ENCODE results near the gene GPR37.

The GPR37 gene

GRCh38 chr7:124779620-124780019 is 14.0 kb upstream of the GPR37 start:
- no peak for DNase-seq

GRCh38 chr7:124779194-124779593 is 13.6 kb upstream of the GPR37 start:
- DNase-seq: no peak

GRCh38 chr7:124777268-124777667 is 11.7 kb upstream of the GPR37 start:
- DNase-seq: no peak

GRCh38 chr7:124776153-124776552 is 10.6 kb upstream of the GPR37 start:
- no peak for DNase-seq

GRCh38 chr7:124775422-124775821 is 9.8 kb upstream of the GPR37 start:
- DNase-seq: no peak

- DNase-seq: no peak
Observed at GRCh38 chr7:124773938-124774337, 8.3 kb upstream of the GPR37 start.

- no peak for DNase-seq
Observed at GRCh38 chr7:124773339-124773738, 7.7 kb upstream of the GPR37 start.

GRCh38 chr7:124769136-124769535 is 3.5 kb upstream of the GPR37 start:
- no peak for DNase-seq

GRCh38 chr7:124768525-124768924 is 2.9 kb upstream of the GPR37 start:
- no peak for DNase-seq

GRCh38 chr7:124764847-124765400 is 668 bp downstream of the GPR37 start:
- peak in 1 of 2 experiments; percentile 0 for DNase-seq

GRCh38 chr7:124764051-124764846 is 1.3 kb downstream of the GPR37 start:
- no peak for DNase-seq

GRCh38 chr7:124762611-124763143 is 2.9 kb downstream of the GPR37 start:
- no peak for DNase-seq

GRCh38 chr7:124761164-124761715 is 4.4 kb downstream of the GPR37 start:
- DNase-seq: no peak

- no peak for DNase-seq
Observed at GRCh38 chr7:124758327-124758726, 7.3 kb downstream of the GPR37 start.

GRCh38 chr7:124754576-124755268 is 10.9 kb downstream of the GPR37 start:
- no peak for DNase-seq

GRCh38 chr7:124752310-124752709 is 13.3 kb downstream of the GPR37 start:
- no peak for DNase-seq

GRCh38 chr7:124751027-124751426 is 14.6 kb downstream of the GPR37 start:
- no peak for DNase-seq

GRCh38 chr7:124747072-124747471 is 18.5 kb downstream of the GPR37 start:
- DNase-seq: no peak

GRCh38 chr7:124738639-124739038 is 27.0 kb downstream of the GPR37 start:
- no peak for DNase-seq

GRCh38 chr7:124737760-124738300 is 27.8 kb downstream of the GPR37 start:
- DNase-seq: no peak

- no peak for DNase-seq
Observed at GRCh38 chr7:124728610-124729009, 37.0 kb downstream of the GPR37 start.

GRCh38 chr7:124724507-124725192 is 40.9 kb downstream of the GPR37 start:
- no peak for DNase-seq

- DNase-seq: no peak
Observed at GRCh38 chr7:124724079-124724478, 41.5 kb downstream of the GPR37 start.
